ENCODE results near the gene COL27A1.

COL27A1 gene

DNA sequence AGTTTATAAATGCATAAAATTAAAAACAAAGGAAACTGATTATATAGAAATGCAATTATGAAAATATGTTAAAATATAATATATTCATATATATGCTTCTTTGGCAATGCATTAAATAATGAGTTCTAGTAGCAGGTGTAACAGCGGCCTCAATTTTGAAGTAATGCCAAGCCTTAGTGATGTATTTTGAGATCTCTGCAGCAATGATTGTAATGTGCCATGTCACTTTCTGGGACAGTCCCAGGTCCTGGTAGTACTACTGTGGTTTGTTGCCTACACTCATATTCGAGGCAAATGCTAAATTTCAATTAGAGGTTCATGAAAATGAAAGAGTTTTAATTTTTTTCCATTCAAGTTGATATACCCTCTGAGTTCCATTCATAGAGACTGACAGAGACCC, 91.7 kb downstream of the COL27A1 start:
- DNase-seq (ENCODE audit: low read depth): no peak

DNA sequence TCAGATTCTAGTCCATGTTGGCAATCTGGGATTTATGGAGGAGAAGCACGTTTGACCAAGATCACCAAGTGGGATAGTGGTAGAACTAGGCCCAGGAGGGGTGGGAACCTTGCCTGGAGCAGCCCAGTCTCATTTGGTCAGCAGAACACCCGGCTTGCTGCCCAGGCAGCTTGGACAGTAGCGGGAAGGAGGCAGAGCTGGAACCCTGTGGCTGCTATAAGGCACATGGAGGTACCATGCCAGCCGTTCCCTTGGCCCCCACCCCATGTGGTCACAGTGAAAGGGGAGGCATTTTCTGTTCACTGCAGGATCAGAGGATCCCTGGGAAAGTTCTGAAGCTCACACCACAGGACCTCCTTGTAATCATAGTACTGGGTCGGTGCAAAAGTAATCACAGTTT, 92.2 kb downstream of the COL27A1 start:
- DNase-seq (ENCODE audit: low read depth): no peak

DNA sequence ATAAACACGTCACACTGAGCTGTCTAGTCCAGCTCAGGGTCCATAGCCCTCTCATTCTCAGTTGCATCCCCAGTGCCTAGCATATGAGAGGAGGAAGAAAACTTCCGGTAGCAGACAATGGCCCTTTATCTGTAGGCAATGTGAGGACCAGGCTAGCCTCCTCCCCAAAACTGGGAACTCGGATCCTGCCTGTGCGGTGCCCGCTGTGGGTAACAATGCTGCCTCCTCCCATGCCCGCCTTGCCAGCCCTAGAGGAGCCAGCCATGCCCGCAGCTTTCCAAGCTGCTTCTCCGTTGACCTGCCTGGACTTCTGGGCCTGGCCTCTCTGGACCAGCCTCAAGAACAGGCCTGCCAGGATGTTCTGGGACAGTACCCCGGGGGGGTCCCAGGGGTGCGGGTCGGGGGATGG, 93.0 kb downstream of the COL27A1 start:
- no peak for DNase-seq (ENCODE audit: low read depth)

DNA sequence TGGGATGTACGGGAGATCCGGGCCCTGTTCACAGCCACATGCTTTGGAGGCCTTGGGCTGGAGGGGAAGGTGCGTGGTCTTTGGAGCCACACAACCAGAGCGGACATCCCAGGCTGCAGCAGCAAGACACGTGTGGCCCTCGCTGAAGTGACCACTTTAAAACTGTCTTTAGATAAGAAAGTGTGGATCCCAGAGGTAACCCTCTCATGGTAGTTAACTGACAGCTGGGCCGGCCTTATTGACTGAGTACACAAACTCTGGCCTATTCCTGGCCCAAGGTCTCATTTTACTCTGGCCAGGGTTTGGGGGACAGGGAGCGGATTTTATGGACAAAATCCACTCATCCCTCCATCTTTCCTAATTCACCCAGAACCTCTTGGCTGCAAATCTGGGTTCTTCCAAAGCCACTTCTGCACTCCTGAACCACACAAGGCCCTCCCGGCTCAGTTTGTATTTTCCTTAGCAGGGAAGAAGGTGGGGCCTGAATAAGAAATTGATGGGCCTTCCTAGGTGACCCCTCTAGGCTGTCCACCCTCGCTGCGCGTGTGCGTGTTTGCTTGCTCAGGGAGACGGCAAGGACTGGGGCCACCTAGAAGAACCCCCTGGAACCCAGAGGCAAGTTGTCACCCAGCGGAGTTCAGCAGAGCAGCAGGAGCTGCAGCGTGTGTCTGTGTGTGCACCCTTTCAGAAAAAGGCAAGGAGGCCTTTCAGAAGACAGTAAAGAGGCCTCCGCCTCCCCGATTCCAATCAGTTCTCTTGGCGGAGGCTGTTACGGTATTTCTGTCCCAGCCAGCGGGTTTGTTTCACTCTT, 94.3 kb downstream of the COL27A1 start:
- no peak for DNase-seq (ENCODE audit: low read depth)

DNA sequence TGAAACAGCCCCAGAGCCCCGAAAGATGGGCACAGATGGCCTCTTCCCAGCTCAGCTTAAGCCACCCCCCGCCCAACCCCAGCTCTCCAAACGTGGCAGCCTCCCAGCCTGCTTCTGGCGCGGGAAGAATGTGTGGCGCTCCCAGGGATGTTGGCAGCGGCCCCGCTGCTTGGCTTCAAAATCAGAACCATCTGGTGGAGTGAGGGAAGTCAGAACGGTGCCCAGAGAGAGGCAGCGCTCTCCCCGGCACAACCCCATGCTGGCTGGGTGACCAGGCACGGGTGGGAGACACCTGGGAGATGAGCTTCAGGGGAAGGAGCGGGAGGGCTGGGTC, 94.9 kb downstream of the COL27A1 start:
- peak; percentile 75 for DNase-seq (ENCODE audit: low read depth)

DNA sequence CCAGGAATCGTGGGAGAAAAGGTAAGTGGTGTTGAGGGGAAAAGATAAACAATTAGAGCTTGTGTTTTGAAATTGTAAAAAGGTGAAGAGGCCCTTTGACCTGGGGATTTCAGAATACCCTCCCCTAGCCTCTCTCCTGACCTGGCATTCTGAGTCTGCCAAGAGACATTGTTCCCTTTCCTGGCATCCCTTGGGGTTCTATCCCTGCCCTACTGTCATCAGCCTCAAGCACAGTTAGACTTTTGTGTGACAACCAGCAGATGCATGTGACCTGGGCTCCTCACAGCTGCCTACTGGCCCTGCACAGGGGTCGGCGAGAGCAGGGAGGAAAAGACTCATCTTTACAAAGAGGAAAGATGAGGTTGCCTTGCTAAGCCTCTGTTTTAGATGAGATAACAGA, 95.3 kb downstream of the COL27A1 start:
- DNase-seq (ENCODE audit: low read depth): no peak

DNA sequence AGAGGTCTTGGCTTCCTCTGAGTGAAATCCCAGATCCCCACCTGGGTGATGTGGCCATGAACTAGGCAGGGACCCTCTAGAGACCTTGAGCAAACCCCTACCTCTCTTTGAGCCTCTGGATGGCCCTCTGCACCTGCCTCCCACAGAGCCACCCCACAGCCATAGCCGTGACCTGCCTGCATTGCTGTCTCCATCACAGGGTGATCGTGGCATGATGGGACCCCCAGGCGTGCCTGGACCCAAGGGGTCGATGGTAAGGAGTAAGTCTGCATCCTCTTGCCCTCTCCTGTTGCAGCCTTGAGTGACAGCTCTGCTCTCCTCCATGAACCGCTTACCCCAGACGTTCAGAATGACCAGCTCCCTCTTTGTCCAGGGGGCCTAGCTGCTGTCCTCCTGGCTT, 97.1 kb downstream of the COL27A1 start:
- DNase-seq (ENCODE audit: low read depth): no peak

DNA sequence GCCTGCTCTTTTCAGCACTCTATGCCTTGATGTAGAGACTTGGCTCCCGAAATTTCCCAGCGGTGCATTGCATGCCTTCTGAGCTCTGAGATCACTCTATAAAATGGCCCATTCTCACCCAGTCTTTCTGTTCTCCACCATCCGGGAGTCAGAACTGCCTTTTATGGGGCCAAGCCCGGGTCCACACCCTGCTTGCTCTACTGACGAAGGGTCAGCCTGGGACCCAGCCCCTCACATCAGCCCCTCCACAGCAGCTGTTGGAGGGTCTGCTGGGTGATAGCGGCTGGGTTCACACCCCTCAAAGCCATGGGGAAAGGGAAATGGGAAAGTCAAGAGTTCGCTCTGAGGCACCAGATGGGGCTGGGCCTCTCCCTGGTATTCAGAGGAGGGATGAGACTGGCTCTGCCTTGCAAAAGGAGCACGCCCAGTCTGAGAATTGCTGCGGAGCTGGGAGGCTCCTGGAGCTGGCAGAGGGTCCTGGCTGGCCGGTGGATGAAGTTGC, 101.5 kb downstream of the COL27A1 start:
- DNase-seq (ENCODE audit: low read depth): no peak

DNA sequence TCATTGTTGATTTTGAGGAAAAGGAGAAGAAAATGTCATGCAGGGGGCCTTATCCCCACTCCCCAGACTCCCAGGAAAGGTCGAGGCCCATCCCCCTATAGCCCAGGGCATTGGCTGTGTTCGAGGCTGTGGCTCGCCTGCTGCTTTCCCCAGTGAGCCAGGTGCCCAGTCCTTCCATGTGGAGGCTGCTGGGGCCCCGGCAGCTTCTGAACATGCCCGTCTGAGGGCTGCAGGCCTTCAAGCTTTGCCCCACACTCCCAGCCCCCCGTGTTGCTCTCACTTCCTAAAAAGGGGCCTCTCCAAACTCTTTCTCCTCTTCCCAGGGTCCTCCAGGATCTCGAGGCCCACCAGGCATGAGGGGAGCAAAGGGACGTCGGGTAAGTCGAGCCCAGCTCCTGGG, 102.9 kb downstream of the COL27A1 start:
- no peak for DNase-seq (ENCODE audit: low read depth)

DNA sequence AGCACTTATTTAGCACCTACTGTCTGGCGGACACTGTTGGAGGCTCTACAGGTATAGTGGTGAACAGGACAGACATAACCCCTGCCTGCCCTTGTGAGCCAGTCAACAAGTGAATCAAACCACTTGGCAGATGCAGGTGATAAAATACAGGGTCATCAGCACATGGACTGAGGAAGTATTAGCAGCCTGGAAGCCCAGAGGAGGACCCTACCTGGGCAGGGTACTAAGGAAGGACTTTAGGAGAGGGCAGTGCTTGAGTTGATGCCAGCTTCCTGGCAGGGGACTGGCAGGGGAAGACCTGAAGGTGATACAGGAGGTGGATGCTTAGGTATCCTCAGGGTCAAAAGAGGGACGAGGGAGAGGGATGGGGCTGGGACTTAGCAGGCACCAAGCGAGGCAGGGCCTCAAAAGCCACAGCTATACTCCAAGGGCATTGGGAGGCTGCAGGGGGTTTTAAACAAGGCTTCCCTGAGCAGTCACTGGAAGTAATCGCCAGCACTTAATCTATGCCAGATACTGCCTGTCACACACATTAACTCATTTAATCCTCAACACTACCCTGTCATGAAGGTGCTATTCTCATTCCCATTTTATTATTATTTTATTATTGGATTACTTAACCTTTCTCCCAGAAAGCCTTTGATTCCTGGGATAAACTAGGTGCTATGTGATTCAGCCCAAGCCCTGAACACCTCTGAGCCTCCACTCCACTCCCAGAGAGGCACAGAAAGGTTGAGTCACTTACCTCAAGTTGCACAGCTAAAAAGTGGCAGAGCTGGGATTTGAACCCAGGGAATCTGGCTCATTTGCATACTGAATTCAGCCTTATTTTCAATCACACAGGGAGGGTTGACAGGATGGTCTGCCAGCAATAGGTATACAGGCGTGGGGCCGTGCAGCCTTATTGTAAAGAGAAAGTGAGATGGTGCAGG, 103.8 kb downstream of the COL27A1 start:
- DNase-seq (ENCODE audit: low read depth): no peak

DNA sequence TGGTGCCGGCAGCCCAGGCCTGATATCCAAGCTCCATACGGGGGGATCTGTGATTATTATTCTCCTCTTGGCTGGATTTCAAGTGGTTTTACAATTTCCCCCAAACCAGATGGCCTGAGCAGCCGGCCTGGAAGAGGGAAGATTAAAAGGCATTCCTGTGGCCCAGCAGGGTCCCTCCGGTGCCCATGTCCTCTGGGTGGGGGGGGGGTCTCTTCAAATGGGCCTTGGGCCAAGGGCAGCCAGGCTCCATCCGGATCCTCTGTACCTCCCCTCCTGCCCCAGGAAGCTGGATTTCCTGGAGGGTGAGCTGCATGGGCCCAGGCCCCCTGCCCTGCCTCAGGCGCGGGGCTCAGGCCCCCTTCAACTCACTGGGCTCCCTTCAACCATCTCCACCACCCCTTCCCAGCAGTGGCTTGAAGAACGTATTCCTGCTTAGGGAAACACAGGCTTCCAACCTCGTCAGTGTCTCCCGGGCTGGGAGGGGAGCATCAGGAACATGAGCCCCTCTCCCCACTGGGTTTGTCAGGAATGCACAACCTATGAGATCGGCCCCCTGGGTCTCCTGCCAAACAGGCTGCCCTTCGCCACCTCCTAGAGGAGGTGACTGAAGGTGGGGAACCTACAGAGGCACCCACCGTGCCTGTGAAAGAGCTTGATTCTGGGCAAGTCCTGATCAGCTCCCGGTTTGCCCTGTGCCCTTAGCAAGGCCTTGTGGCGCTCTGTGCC, 104.6 kb downstream of the COL27A1 start:
- DNase-seq (ENCODE audit: low read depth): no peak

DNA sequence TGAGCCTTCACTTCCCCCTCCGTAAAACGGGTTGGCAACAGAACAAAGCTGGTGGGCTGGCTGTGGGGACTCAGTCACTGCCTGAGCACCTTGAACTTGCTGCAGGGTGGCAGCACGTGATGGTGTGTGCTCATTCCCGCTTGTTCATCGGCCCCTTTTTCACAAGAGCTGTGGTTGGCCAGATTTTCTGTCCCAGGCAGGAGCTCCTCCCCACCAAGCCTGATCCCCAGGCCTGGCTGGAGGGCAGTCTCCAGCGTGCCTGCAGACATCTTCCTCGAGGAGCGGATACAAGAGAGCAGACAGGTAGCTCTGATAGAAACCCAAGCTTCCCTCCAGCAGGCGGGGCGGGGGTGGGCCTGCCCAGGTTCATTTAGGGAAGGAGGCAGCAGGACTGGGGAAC, 105.7 kb downstream of the COL27A1 start:
- DNase-seq (ENCODE audit: low read depth): no peak

DNA sequence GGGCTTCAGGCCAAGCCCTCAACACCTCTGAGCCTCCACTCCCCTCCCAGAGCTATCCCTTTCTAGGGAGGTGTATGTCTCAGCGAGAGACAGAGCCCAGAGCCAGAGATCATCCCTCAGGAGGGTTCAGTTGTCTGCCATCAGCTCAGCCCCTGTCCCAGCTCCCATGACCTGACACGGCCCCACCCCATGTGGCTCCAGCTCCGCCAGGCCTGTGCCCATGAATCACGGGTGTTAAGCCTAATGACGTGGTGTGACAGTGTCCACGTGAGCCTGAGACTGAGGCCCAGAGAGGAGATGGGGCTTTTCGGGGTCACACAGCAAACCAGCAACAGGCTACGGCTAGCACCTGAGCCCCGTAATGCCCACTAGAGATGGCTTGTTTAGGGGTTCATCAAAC, 106.7 kb downstream of the COL27A1 start:
- no peak for DNase-seq (ENCODE audit: low read depth)

DNA sequence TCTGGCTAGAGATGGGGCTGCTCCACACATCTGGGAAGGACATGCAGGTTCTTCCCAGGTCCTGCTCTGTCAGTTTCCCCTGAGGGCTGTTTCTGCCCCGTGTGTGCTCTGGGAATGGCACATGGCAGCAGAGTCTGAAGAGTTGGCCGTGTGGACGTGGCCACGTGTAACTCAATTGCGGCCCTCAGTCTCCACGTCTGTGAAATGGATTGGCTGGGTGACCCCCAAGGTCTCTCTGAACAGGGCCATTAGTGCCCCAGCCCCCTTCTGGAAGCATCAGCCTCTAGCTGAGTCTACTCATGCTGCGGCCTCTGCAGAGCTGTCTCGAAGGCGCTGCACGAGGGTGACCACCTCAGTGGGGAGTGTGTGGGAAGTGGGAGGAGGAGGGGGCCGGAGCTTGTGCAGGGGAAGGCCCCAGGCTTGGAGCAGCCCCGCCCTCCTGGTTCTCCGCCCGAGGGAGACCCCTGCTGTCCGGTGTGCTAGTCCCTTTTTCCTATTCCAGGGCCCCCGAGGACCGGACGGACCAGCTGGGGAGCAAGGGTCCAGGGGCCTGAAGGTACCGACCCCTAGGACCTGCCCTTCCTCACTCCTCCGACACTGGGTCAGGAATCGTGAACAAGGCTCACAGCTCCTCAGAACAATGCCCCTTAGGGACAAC, 108.6 kb downstream of the COL27A1 start:
- no peak for DNase-seq (ENCODE audit: low read depth)

DNA sequence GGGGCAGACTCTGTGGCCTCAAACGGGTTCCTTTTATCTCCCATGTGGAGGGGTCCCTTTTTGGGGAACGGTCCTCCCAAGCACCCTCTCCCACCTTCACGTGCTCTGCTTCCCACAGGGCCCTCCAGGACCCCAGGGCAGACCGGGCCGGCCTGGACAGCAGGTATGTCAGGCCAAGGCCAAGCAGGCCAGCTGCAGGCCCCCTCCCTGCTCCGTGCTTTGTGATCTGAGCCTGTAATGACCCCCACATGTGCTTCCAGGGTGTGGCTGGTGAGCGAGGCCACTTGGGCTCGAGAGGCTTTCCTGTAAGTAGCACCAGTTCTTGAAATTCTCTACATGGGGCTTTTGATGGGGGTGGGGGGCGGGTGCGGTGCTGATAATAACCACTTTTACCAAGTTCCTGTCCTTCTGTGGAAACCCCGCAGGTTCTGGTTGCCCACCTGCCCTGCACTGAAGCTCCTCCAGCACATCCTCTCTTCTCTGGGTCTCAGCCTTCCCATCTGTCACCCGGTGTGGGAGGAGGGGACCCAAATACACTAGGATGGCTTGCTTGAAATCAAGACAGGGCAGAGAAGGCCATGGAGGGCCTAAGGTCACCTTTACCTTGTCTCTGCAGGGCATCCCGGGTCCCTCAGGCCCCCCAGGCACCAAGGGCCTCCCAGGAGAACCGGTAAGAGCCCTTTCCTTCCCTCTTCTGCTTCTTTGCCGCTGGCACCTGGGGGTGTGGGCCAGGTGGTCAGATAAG, 109.6 kb downstream of the COL27A1 start:
- DNase-seq (ENCODE audit: low read depth): no peak

DNA sequence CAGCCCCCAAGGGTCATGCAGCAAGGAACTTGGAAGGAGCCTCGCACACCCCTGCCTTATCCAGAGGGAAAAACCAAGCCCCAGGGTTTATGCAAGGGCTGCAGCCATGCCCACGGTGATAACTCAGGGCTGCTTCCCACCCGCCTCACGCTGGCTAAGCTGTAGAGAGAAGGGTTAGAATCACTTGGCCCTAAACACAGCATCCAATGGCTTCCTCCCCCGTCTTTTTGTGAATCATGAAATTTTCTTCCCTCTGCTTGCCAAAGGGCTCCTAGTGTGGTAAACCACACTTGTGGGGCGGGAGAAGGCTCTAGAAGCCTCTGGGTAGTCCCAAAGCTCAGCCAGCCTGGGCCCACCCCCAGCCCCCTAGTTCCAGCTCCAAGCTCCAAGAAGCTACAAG, 111.6 kb downstream of the COL27A1 start:
- peak; percentile 61 for DNase-seq (ENCODE audit: low read depth)

DNA sequence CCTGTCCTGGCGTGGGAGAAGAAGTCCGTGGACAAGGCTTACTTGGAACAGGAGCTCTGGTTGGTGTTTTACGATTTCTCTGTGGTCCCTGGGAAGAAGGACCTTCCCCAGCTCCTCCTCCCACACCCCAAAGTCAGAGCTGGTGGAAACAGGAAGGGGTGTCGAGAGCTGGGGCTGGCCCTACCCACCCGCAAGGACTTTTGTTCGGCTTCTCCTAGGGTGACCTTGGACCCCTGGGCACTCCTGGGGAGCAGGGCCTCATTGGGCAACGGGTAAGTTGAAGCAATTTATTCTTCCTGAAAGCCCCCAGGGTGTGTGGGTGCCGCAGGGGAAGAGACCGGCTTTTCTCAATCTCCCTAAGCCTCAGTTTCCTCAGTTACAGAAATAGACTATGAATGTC, 113.7 kb downstream of the COL27A1 start:
- DNase-seq (ENCODE audit: low read depth): no peak

DNA sequence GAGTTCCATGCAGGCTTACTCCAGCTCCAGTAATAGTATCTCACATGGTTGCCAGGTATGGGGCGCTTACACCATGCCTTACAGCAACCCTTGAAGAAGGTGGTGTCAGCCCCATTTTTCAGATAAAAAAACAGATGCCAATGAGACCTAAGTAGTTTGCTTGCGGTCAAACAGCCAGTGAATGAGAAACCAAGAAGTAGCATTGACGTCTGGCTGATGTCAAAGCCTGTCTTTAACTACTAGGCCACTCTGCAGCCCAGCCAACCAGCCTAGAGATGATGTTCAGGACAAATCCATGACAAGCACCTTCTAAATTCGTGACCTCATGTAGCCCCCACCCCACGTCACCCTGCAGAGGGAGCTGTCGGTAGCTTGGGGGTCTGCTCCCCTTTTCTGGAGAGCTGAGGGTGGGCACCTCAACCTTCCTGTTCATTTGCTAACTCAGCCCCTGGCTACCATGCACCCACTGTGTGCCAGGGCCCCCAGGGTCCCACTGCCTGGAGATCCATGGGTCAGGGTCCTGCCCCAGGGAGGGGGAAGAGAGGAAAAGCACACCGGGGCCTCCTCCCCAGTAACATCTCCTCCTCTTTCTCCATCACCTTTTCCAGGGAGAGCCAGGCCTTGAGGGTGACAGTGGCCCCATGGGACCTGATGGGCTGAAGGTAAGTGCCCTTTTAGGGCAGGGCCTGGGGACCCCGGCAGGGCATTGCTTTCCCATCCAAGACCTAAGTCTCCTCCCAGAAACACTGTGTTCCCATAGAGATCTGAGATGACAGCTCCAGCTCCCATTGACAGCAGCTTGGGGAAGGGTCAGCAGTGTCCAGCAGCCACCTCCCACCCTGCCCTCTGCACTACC, 115.0 kb downstream of the COL27A1 start:
- no peak for DNase-seq (ENCODE audit: low read depth)

DNA sequence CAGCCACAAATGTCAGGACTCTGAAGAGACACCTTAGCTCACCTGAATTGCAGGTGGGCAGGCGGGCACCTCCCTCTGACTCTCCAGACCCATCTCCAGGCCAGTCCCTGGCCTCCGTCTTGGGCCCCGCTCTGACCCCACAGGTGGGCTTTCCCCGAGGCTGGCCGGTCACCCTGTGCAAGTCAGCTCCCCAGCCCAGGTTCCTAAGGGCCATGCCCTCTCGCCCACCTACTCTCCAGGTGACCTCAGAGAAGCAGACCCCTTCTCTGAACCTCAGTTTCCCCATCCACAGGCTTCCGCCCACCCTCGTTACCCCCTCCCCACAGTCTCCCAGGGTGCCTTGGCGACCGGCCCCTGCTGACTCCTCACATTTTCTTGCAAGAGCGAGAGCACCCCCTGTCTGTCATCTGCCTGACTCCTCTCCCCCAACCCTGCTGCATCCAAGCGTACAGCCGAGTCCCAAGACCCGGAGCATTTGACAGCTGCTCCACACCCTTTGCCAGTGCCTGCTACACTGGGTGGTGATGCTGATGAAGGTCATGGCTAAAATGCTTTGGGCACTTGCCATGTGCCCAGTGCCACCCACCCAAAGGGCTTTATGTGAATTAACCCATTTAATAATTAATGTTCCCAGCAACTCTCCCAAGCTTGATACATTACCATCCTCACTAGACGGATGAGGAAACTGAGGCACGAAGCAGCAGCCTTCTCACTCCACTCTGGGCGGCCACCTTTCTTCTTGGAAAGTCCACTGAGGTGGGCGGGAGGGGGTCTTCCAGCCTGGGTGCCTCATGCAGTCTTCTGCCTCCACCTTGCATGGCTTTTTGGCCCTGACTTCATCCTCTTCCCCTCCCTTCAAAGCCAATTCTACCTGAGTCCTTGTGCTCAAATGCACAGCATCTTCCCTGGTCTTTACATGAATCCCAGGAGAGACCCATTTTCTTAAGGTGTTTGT, 116.5 kb downstream of the COL27A1 start:
- DNase-seq (ENCODE audit: low read depth): no peak

All from stromal cell of bone marrow (primary cell).